Retina (tissue), 1 donor: Measurements from ENCODE around the gene POLN.
A peak's percentile ranks its signal among the peaks of the same experiment; 100 is the strongest.

ENCODE experiments used
- DNase-seq: peaks from one replicate; pipeline ENCODE4 v3.0.0-alpha.2; 2016

The POLN gene

GRCh38 chr4:2079006-2079405 lies 162.9 kb downstream of the POLN start:
- no peak for DNase-seq

- no peak for DNase-seq
Measured at GRCh38 chr4:2078584-2078983, 163.3 kb downstream of the POLN start.

- DNase-seq = no peak
Measured at GRCh38 chr4:2077537-2078460, 164.1 kb downstream of the POLN start.

GRCh38 chr4:2076908-2077536 lies 164.9 kb downstream of the POLN start:
- no peak for DNase-seq

GRCh38 chr4:2075987-2076907 lies 165.7 kb downstream of the POLN start:
- no peak for DNase-seq

- DNase-seq = no peak
Measured at GRCh38 chr4:2075171-2075986, 166.5 kb downstream of the POLN start.

- no peak for DNase-seq
Measured at GRCh38 chr4:2074588-2074987, 167.3 kb downstream of the POLN start.

GRCh38 chr4:2073808-2074481 lies 168.0 kb downstream of the POLN start:
- no peak for DNase-seq

- DNase-seq = no peak
Measured at GRCh38 chr4:2072971-2073807, 168.7 kb downstream of the POLN start.

GRCh38 chr4:2071912-2072867 lies 169.7 kb downstream of the POLN start:
- peak; percentile 40 for DNase-seq

GRCh38 chr4:2071252-2071911 lies 170.5 kb downstream of the POLN start:
- DNase-seq = peak; percentile 49

GRCh38 chr4:2070421-2071251 lies 171.3 kb downstream of the POLN start:
- DNase-seq = no peak

GRCh38 chr4:2069986-2070385 lies 171.9 kb downstream of the POLN start:
- DNase-seq = no peak

- DNase-seq = no peak
Measured at GRCh38 chr4:2069161-2069971, 172.6 kb downstream of the POLN start.

- no peak for DNase-seq
Measured at GRCh38 chr4:2068566-2068965, 173.4 kb downstream of the POLN start.

GRCh38 chr4:2068198-2068470 lies 173.8 kb downstream of the POLN start:
- no peak for DNase-seq

- no peak for DNase-seq
Measured at GRCh38 chr4:2067446-2068197, 174.3 kb downstream of the POLN start.
